ENCODE results near the gene PAIP2B. TPM values are rescaled to one million over a fixed set of nuclear protein-coding genes. Genes with fewer than 3 reads are reported as not detected.

PAIP2B gene
- total RNA-seq, 1 donor from 2014 or later = 7.7 TPM

DNA sequence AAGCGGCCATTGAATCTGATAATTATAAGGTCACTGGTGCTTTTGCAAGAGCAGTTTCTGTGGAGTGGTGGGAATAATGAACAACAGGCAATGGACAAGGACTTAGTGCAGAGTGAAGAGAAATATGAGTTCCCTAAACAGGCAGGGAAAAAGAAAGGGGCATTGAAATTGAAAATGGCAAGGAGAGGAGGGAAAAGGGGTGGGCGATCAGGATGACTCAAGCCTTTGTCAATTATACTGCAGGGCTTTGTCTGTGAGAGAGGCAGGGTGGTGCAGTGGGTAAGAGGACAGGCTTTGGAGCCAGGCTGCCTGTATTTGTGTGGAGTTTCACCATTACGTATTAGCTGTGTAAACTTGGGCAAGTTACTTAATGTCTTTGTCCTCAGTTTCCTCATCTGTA, 29.5 kb upstream of the PAIP2B start:
- TF ChIP-seq, protein P1, sequence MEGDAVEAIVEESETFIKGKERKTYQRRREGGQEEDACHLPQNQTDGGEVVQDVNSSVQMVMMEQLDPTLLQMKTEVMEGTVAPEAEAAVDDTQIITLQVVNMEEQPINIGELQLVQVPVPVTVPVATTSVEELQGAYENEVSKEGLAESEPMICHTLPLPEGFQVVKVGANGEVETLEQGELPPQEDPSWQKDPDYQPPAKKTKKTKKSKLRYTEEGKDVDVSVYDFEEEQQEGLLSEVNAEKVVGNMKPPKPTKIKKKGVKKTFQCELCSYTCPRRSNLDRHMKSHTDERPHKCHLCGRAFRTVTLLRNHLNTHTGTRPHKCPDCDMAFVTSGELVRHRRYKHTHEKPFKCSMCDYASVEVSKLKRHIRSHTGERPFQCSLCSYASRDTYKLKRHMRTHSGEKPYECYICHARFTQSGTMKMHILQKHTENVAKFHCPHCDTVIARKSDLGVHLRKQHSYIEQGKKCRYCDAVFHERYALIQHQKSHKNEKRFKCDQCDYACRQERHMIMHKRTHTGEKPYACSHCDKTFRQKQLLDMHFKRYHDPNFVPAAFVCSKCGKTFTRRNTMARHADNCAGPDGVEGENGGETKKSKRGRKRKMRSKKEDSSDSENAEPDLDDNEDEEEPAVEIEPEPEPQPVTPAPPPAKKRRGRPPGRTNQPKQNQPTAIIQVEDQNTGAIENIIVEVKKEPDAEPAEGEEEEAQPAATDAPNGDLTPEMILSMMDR (IDR thresholded peaks at IDR 0.05) = no peak
- Histone ChIP-seq H3K27me3 (ENCODE audit: low read depth) (no peaks in the 10 kb centered on the region), H3K4me3 (no peak overlapping the region), H3K36me3 (no peaks in the 10 kb centered on the region), H3K27ac (no peak overlapping the region), H3K4me1 (no peaks in the 10 kb centered on the region), H3K9me3 (no peaks in the 10 kb centered on the region)
- intact Hi-C loops (cut with DNase I) = no loop called here
- no peak for ATAC-seq
- DNase-seq = no peak

DNA sequence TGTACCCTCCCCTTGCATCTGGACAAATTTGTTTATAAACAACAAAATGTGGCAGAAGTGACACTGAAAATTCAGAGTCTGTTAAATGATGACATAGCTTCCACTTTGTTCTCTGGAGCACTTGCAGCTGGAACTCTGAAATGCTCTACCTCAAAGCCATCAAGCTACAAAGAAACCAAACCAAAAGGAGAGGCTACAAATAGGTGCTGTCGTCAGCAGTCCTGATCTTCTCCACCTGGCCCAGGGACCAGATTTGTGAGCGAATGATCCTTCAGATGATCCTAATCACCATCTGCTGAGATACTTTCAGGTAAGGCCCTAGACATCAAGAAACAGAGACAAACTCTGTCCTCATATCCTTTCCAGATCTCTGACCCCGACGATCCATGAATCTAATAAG, 27.9 kb upstream of the PAIP2B start:
- no peaks in the 10 kb centered on the region for H3K9me3 ChIP-seq
- H3K36me3 ChIP-seq = no peaks in the 10 kb centered on the region
- TF ChIP-seq, protein P1 (IDR thresholded peaks at IDR 0.05) = no peak
- no peak overlapping the region for H3K4me3 ChIP-seq
- DNase-seq (no peak), ATAC-seq (no peak)
- H3K27ac ChIP-seq = no peak overlapping the region
- intact Hi-C loops (cut with DNase I) = no loop called here
- no peaks in the 10 kb centered on the region for H3K4me1 ChIP-seq
- no peaks in the 10 kb centered on the region for H3K27me3 ChIP-seq (ENCODE audit: low read depth)

DNA sequence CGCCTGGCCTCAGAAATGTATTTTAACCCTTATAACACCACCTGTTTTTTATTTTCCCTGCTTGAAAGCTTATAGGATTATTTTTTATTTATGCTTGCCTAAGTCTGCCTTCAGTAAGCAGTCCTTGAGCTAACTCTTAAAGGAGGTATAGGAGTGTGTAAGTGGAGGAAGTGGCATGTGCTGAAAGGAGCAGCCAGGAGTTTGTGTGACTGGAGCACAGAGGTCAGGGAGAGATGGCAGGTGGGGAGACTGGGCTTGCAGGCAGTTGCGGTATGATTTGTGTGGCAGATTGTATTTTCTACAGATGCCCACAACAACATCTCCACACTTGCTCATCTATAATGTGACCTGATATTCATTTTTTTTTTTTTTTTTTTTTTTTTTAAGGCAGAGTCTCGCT, 27.2 kb upstream of the PAIP2B start:
- no peaks in the 10 kb centered on the region for H3K4me1 ChIP-seq
- intact Hi-C loops (cut with DNase I) = no loop called here
- no peaks in the 10 kb centered on the region for H3K27me3 ChIP-seq (ENCODE audit: low read depth)
- no peaks in the 10 kb centered on the region for H3K36me3 ChIP-seq
- TF ChIP-seq, protein P1 (IDR thresholded peaks at IDR 0.05) = no peak
- ATAC-seq (no peak), DNase-seq (no peak)
- H3K27ac ChIP-seq = no peak overlapping the region
- no peak overlapping the region for H3K4me3 ChIP-seq
- no peaks in the 10 kb centered on the region for H3K9me3 ChIP-seq

DNA sequence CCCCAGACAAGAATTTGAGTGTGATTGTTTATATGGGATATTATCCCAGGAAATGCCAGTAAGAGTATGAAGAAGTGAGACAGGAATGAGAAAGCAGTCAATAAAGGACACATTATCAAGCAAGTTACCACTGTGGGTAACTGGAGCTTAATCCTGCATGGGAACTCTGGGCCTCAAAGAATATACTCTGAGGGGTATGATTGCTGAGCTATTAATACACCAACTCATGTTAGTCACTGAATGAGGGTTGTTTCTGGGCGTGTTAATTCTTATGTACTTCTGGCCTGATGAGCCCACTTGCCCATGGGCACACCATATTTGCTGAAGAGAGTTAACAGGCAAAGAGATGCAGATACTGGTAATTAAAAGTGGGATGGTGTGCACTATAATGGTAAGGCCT, 26.6 kb upstream of the PAIP2B start:
- no peak for ATAC-seq
- no peaks in the 10 kb centered on the region for H3K27me3 ChIP-seq (ENCODE audit: low read depth)
- TF ChIP-seq, protein P1 (IDR thresholded peaks at IDR 0.05) = no peak
- no peaks in the 10 kb centered on the region for H3K4me1 ChIP-seq
- no peak overlapping the region for H3K27ac ChIP-seq
- no peaks in the 10 kb centered on the region for H3K9me3 ChIP-seq
- H3K36me3 ChIP-seq = no peaks in the 10 kb centered on the region
- no peak overlapping the region for H3K4me3 ChIP-seq
- no peak for DNase-seq
- intact Hi-C loops (cut with DNase I) = no loop called here

DNA sequence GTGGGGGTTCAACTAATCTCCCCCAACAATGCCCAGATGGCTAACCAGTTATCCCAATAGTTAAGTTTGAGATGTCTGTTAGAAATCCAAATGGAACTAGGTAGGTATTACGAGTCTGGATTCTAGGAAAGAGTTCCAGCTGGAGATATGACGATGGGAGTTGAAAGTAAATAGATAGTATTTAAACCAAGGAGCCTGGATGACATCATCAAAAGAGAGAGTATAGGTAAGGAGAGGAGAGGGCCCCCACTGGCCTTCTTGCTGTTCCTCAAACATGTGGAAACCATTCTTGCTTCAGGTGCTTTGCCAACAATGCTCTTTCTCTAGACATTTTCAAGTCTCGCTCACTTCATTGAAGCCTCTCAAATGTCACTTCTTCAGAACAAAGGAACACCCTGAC, 26.0 kb upstream of the PAIP2B start:
- Histone ChIP-seq H3K4me1 (no peaks in the 10 kb centered on the region), H3K4me3 (no peak overlapping the region), H3K27me3 (ENCODE audit: low read depth) (no peaks in the 10 kb centered on the region), H3K36me3 (no peaks in the 10 kb centered on the region), H3K9me3 (no peaks in the 10 kb centered on the region), H3K27ac (no peak overlapping the region)
- TF ChIP-seq, protein P1 (IDR thresholded peaks at IDR 0.05) = no peak
- intact Hi-C loops (cut with DNase I) = no loop called here
- DNase-seq = no peak
- ATAC-seq = no peak

DNA sequence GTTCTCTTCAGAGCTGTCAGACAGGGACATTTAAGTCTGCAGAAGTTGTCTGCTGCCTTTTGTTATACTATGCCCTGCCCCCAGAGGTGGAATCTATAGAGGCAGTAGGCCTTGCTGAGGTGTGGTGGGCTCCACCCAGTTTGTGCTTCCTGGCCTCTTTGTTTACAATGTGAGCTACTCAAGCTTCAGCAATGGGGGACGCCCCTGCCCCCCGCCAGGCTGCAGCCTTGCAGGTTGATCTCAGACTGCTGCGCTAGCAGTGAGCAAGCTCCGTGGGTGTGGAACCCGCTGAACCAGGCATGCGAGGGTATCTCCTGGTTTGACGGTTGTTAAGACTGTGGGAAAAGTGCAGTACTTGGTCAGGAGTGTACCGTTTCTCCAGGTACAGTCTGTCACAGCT, 24.0 kb upstream of the PAIP2B start:
- intact Hi-C loops (cut with DNase I) = no loop called here
- no peak for ATAC-seq
- DNase-seq = no peak
- H3K27ac ChIP-seq = no peak overlapping the region
- no peaks in the 10 kb centered on the region for H3K36me3 ChIP-seq
- H3K4me1 ChIP-seq = no peaks in the 10 kb centered on the region
- H3K4me3 ChIP-seq = no peak overlapping the region
- H3K27me3 ChIP-seq (ENCODE audit: low read depth) = no peaks in the 10 kb centered on the region
- TF ChIP-seq, protein P1 (IDR thresholded peaks at IDR 0.05) = no peak
- H3K9me3 ChIP-seq = no peaks in the 10 kb centered on the region
